SIG-M5 (cell line): ENCODE data around the gene C3orf33.

Experiments
- DNase-seq: peaks from one replicate; lab custom pipeline; 2025; lab: John Stamatoyannopoulos, UW

The C3orf33 gene

GRCh38 chr3:155741603-155742002 is 64.5 kb downstream of the C3orf33 start:
- no peak for DNase-seq

GRCh38 chr3:155741101-155741500 is 65.0 kb downstream of the C3orf33 start:
- DNase-seq = no peak

GRCh38 chr3:155739154-155739553 is 66.9 kb downstream of the C3orf33 start:
- no peak for DNase-seq

GRCh38 chr3:155738580-155739076 is 67.5 kb downstream of the C3orf33 start:
- DNase-seq = no peak

- DNase-seq = peak; percentile 25
Measured at GRCh38 chr3:155737844-155738460, 68.1 kb downstream of the C3orf33 start.

GRCh38 chr3:155736381-155736780 is 69.7 kb downstream of the C3orf33 start:
- no peak for DNase-seq

- DNase-seq = no peak
Measured at GRCh38 chr3:155730843-155731242, 75.2 kb downstream of the C3orf33 start.

GRCh38 chr3:155727836-155728235 is 78.2 kb downstream of the C3orf33 start:
- DNase-seq = no peak

- DNase-seq = no peak
Measured at GRCh38 chr3:155714295-155714718, 91.8 kb downstream of the C3orf33 start.
